Stimulated activated CD4-positive, alpha-beta T cell treated with anti-CD3 and anti-CD28 coated beads, Interleukin-2, amount 100 ng/mL, for 24 hours (primary cell): ENCODE measurements around the gene SNAPC2.
"Not testable (repeated sequence)": the region's sequence is repeated elsewhere in the genome, so short reads cannot be mapped to it uniquely, and the experiment has no call there.

Experiments
- DNase-seq, 2 donors: peaks; one replicate each; pipeline ENCODE4 v3.0.0-alpha.2; 2020

The SNAPC2 gene

GRCh38 chr19:7910321-7911161 is 9.6 kb upstream of the SNAPC2 start:
- DNase-seq, result no peak

GRCh38 chr19:7911508-7912143 is 8.5 kb upstream of the SNAPC2 start:
- DNase-seq, result no peak

GRCh38 chr19:7912144-7912696 is 7.9 kb upstream of the SNAPC2 start:
- no peak for DNase-seq

DNA sequence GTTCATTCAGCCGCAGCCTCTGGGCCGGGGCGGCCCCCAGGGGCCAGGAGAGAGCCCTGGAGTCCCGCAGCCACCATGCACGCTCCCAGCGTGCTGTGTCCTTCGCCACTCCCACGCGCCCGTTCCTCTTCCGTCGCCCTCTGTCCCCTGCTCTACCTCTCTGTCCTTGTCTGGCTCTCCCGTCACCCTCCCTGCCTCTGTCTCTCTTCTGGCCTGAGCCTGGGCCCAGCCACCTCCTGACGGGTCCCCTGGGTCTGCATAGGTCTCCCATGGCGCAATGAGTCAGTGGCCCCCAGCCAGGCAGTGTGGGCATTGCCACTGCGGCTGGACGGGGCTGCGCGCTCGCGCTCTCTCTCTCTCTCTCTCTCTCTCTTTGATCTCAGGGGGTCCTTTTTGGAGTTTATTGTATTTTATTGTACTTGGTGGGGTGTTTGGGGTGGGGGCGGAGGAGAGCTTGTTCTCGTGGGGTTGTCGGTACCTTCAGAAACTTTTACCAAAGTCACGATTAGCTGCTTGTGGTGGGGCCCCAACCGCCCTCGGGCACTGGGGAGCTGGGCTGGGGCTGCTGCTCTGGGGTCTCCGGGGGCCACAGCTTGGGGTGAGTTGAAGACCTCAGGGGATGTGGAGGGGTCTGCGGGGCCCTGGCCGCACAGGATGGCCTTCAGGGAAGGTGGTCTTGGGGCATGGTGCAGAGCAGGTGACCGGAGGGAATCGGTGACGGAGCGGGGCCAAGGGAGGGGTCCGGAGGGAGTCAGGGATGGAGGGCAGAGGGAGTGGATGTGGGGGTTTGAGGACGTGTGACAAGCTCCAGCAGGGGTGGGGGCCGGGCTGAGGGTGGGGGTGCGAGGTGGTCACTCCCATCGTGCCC is 7.2 kb upstream of the SNAPC2 start:
- DNase-seq, result no peak

GRCh38 chr19:7913652-7914051 is 6.5 kb upstream of the SNAPC2 start:
- no peak for DNase-seq

GRCh38 chr19:7914099-7914498 is 6.0 kb upstream of the SNAPC2 start:
- DNase-seq, result no peak

- no peak for DNase-seq
Measured at GRCh38 chr19:7914598-7915045, 5.5 kb upstream of the SNAPC2 start, which contains the start of gene TGFBR3L. TGFBR3L (plus strand) TSS chr19:7914830.

- DNase-seq, result no peak
Measured at GRCh38 chr19:7915250-7916102, 4.7 kb upstream of the SNAPC2 start.

GRCh38 chr19:7916103-7916954 is 3.8 kb upstream of the SNAPC2 start:
- DNase-seq, result peak; percentile 60 to 70

GRCh38 chr19:7916955-7917266 is 3.2 kb upstream of the SNAPC2 start:
- DNase-seq, result no peak

GRCh38 chr19:7917267-7918061 is 2.7 kb upstream of the SNAPC2 start:
- peak; percentile 64 to 70 for DNase-seq

GRCh38 chr19:7918062-7918614 is 2.0 kb upstream of the SNAPC2 start:
- DNase-seq, result not testable (repeated sequence)

DNA sequence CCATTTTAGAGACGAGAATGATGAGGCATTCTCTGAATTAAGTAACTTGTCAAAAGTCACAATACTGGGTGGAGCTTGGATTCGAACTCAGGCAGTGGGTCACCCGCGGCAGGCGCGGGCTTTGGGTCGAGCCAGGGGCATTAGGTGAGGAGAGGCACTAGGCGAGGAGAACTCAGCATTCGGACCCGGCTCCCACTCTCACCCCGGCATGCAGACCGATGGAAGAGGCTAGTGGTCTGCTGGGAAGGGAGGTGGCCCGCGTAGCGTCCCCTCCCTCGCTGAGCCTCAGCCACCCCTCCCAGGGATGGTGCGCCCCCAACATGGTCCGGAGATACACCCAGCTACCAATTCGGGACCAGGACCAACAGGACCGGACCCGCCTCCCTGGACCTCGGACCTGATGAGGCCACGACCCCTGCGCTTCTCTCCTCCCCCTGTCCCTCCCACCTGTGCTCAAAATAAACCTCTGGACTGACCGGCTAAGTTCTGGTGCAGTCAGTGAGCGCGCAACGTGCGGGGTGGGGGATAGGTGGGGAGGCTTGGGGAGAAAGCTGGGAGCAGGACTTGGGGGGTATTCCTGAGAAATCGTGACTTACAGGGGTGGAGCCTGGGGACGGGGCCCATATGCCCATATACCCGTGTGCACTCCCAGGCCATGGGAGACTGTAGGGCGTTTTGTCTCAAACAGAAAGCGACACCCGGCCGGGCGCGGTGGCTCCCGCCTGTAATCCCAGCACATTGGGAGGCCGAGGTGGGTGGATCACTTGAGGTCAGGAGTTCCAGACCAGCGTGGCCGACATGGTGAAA is 1.3 kb upstream of the SNAPC2 start:
- no peak for DNase-seq

GRCh38 chr19:7920519-7921301 is 572 bp downstream of the SNAPC2 start:
- peak; percentile 99 to 100 for DNase-seq

GRCh38 chr19:7921302-7921966 is 1.3 kb downstream of the SNAPC2 start:
- no peak for DNase-seq

DNA sequence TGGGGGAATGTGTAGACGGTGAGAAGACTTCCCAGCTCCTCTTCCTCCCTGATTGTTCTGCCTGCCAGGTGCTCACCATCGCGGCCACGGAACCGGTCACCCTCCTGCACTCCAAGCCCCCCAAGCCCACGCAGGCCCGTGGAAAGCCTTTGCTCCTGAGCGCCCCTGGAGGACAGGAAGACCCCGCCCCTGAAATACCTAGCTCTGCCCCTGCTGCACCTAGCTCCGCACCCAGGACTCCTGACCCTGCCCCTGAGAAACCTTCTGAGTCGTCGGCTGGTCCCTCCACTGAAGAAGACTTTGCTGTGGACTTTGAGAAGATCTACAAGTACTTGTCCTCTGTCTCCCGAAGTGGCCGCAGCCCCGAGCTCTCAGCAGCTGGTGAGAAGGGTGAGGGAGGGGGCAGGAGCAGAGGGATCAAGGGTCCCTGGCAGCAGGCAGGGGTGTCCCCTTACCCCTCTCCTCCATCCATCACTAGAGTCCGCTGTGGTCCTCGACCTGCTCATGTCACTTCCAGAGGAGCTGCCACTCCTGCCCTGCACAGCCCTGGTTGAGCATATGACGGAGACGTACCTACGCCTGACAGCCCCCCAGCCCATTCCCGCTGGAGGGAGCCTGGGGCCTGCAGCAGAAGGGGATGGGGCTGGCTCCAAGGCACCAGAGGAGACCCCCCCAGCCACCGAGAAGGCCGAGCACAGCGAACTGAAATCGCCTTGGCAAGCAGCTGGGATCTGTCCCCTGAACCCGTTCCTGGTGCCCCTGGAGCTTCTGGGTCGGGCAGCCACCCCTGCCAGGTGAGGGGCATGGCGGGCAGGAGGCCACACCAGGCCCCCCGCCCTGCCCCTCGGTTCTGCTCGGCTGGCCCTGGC is 2.1 kb downstream of the SNAPC2 start:
- DNase-seq, result no peak

DNA sequence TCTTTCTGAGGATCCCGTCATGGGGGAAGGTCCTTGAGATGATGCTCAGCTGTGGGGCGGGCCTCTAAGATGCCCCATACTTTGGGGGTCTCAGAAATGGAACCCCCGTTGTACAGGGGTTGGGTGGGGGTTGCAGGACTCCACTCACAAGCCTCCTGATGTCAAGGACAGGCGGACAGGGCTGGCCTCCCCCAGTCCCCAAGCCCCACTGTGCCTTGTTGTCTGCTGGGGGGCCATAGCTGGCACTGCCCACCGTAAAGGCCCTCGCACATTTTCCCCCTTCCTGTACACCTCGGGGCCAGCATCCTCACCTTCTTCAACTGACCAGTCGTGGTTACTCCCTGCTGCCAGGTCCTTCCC is 2.7 kb downstream of the SNAPC2 start:
- DNase-seq, result no peak
